RKO (cell line): ENCODE results near the gene PRPF31.
A peak's percentile ranks its signal among the peaks of the same experiment; 100 is the strongest.

Source experiments
- DNase-seq: peaks from one replicate; pipeline ENCODE4 v3.0.0-alpha.2; 2016; ENCODE audit warnings: low spot score

Gene PRPF31

GRCh38 chr19:54141356-54141755 is 25.8 kb downstream of the PRPF31 start:
- DNase-seq = no peak

- DNase-seq = no peak
These were observed 26.7 kb downstream of the PRPF31 start for GRCh38 chr19:54142166-54142780.

GRCh38 chr19:54145541-54146158 is 30.1 kb downstream of the PRPF31 start:
- no peak for DNase-seq

GRCh38 chr19:54147676-54148075 is 32.1 kb downstream of the PRPF31 start:
- DNase-seq = no peak

- DNase-seq = no peak
These were observed 32.6 kb downstream of the PRPF31 start for GRCh38 chr19:54148158-54148557.

- no peak for DNase-seq
These were observed 33.7 kb downstream of the PRPF31 start for GRCh38 chr19:54149021-54149812.

- DNase-seq = no peak
These were observed 35.9 kb downstream of the PRPF31 start for GRCh38 chr19:54151362-54152035.

- no peak for DNase-seq
These were observed 36.7 kb downstream of the PRPF31 start for GRCh38 chr19:54152267-54152666.

- DNase-seq = no peak
These were observed 37.4 kb downstream of the PRPF31 start for GRCh38 chr19:54152878-54153524.

GRCh38 chr19:54153731-54154326 is 38.3 kb downstream of the PRPF31 start:
- DNase-seq = no peak

GRCh38 chr19:54154603-54155345 is 39.2 kb downstream of the PRPF31 start:
- no peak for DNase-seq

GRCh38 chr19:54155694-54156093 is 40.1 kb downstream of the PRPF31 start:
- DNase-seq = no peak

- DNase-seq = no peak
These were observed 40.9 kb downstream of the PRPF31 start for GRCh38 chr19:54156490-54156889.

- DNase-seq = no peak
These were observed 41.4 kb downstream of the PRPF31 start for GRCh38 chr19:54156953-54157352.

GRCh38 chr19:54158812-54159351 is 43.3 kb downstream of the PRPF31 start:
- peak; percentile 47 for DNase-seq

- peak; percentile 100 for DNase-seq
These were observed 44.0 kb downstream of the PRPF31 start, which contains the start of gene LENG1 for GRCh38 chr19:54159352-54160181. Gene LENG1, minus strand, starts transcription at chr19:54159721. Its CDS starts 26 bp downstream, at chr19:54159695.

- DNase-seq = peak; percentile 61
These were observed 44.7 kb downstream of the PRPF31 start for GRCh38 chr19:54160182-54160811.

- DNase-seq = peak; percentile 41
These were observed 45.3 kb downstream of the PRPF31 start for GRCh38 chr19:54160854-54161253.

GRCh38 chr19:54162241-54162805 is 46.8 kb downstream of the PRPF31 start:
- DNase-seq = peak; percentile 74
